Sigmoid colon (tissue), 7 donors: ENCODE data around the gene TTLL11. TPM values are rescaled to one million over a fixed set of nuclear protein-coding genes. Genes with fewer than 3 reads are reported as not detected.

ENCODE experiments used
- DNase-seq: peaks from one replicate; pipeline ENCODE4 v3.0.0-alpha.2; 2019
- H3K27ac ChIP-seq, 4 donors: fragments of 200-600 bp; sonication (generic); one replicate each; pipeline ENCODE4 v1.5.1; 2016 to 2019; ENCODE audit warnings: mild to moderate bottlenecking in 1 of 4
- H3K27me3 ChIP-seq, 3 donors: fragments of 200-600 bp; sonication (generic); one replicate each; pipeline ENCODE4 v1.5.1; 2019; ENCODE audit warnings: mild to moderate bottlenecking in 1 of 3
- H3K36me3 ChIP-seq, 4 donors: fragments of 200-600 bp; sonication (generic); one replicate each; pipeline ENCODE4 v1.5.1; 2016 to 2019
- H3K4me1 ChIP-seq, 4 donors: fragments of 200-600 bp; sonication (generic); one replicate each; pipeline ENCODE4 v1.5.1; 2017 to 2019
- H3K4me3 ChIP-seq, 4 donors: fragments of 200-600 bp; sonication (generic); one replicate each; pipeline ENCODE4 v1.5.1; 2017 to 2019; ENCODE audit warnings: mild to moderate bottlenecking in 2 of 4, moderate library complexity in 1 of 4
- H3K9me3 ChIP-seq, 4 donors: fragments of 200-600 bp in 3 of 4; sonication (generic) in 3 of 4; one replicate each; pipeline versions ENCODE4 v1.5.1 to v1.6.1; 2013 to 2019
- CTCF ChIP-seq, 4 experiments: fragments of 450-650 bp in 3 of 4; fragments of 200-600 bp in 1 of 4; IDR thresholded peaks; one replicate each; pipeline ENCODE4 v1.5.1; 2016 to 2019; ENCODE audit warnings: antibody characterized with exemption in 4 of 4, mild to moderate bottlenecking in 3 of 4, moderate library complexity in 2 of 4
- EP300 ChIP-seq, 4 donors: sonication (generic); formaldehyde crosslinking; IDR thresholded peaks; one replicate each; pipeline ENCODE4 v1.6.1; 2017; ENCODE audit warnings: antibody characterized with exemption in 4 of 4
- POLR2A ChIP-seq, 2 donors: fragments of 450-650 bp; IDR thresholded peaks; one replicate each; pipeline ENCODE4 v1.6.1; 2016; ENCODE audit warnings: antibody characterized with exemption in 2 of 2, mild to moderate bottlenecking in 2 of 2, moderate library complexity in 2 of 2
- POLR2AphosphoS5 ChIP-seq, 4 donors: sonication (generic); formaldehyde crosslinking; IDR thresholded peaks; one replicate each; pipeline ENCODE4 v1.6.1; 2017; ENCODE audit warnings: antibody characterized with exemption in 4 of 4
- WGBS, 2 donors: extraction: QIAGEN DNeasy Blood & Tissue Kit; methylation state at CpG; one replicate each; pipeline ENCODE4 v1.1.7; 2013; 5-methylcytosine and 5-hydroxymethylcytosine counted together
- intact Hi-C: fragments of 100-400 bp; cut with DNase I; formaldehyde crosslinking; loops from one replicate; pipeline ENCODE4 v1.15.1; 2023
- polyA plus RNA-seq, 3 donors: library from polyadenylated mRNA; stranded (reverse); fragments of 200-250 nt; gene quantifications; one replicate each; pipeline ENCODE4 v1.2.3, GENCODE V29; 2013
- total RNA-seq, 4 donors: library from RNA; depleted of rRNA; stranded (reverse); fragments of >200 nt; gene quantifications; one replicate each; pipeline ENCODE4 v1.1.0, GENCODE V29; 2016
- donor health status: healthy with polysubstance abuse.
- donor health status: Bipolar disorder and iron deficiency.
- donor health status: healthy.

Gene TTLL11
- total and polyA plus RNA-seq, 7 donors, result 4.2 to 40.7 (median 27.6) TPM

- Histone ChIP-seq H3K4me3 (no peak overlapping the region), H3K36me3 (peaks cover 0 to 21% (median 0%) of the 10 kb centered on the region in 4 donors), H3K27ac (no peak overlapping the region), H3K9me3 (no peaks in the 10 kb centered on the region), H3K4me1 (peaks cover 0 to 12% (median 3%) of the 10 kb centered on the region in 4 donors), H3K27me3 (no peaks in the 10 kb centered on the region)
- no peak for DNase-seq
- intact Hi-C loops, result no loop called here
- TF ChIP-seq EP300 (IDR thresholded peaks at IDR 0.05) (no peak), POLR2A (IDR thresholded peaks at IDR 0.05) (no peak), POLR2AphosphoS5 (IDR thresholded peaks at IDR 0.05) (no peak), CTCF (IDR thresholded peaks at IDR 0.05) (no peak)
- WGBS, 2 donors, result 85 to 87% methylated on average over 8 of the region's 8 CpGs
These were observed 234.3 kb downstream of the TTLL11 start for GRCh38 chr9:121858788-121859187.

DNA sequence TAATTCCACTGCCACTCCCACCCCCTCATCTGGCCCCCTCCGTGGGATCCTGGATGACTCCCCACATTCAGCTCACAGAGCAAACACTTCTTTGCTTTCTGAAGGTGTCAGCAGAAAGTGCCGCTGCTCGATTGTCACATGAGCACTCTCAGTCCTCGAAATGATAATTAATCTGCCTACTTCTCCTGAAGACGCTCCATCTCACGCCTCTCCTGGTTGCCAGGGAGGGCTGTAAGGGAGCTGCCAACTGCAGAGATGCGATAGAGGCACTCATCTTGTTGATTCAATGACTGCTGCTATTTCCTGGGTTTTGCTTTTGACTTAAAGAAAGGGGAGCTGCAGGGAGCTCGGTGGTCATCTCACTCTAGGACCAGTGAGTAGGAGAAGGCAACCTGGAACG lies 235.2 kb downstream of the TTLL11 start:
- no peak for DNase-seq
- peaks cover 0 to 12% (median 3%) of the 10 kb centered on the region in 4 donors for H3K4me1 ChIP-seq
- intact Hi-C loops, result no loop called here
- H3K9me3 ChIP-seq, result no peaks in the 10 kb centered on the region
- peaks cover 0 to 21% (median 0%) of the 10 kb centered on the region in 4 donors for H3K36me3 ChIP-seq
- H3K4me3 ChIP-seq, result no peak overlapping the region
- no peak overlapping the region for H3K27ac ChIP-seq
- H3K27me3 ChIP-seq, result no peaks in the 10 kb centered on the region
- TF ChIP-seq EP300 (IDR thresholded peaks at IDR 0.05) (no peak), POLR2AphosphoS5 (IDR thresholded peaks at IDR 0.05) (no peak), POLR2A (IDR thresholded peaks at IDR 0.05) (no peak), CTCF (IDR thresholded peaks at IDR 0.05) (no peak)
- 86 to 90% methylated on average over 9 of the region's 9 CpGs for WGBS, 2 donors

DNA sequence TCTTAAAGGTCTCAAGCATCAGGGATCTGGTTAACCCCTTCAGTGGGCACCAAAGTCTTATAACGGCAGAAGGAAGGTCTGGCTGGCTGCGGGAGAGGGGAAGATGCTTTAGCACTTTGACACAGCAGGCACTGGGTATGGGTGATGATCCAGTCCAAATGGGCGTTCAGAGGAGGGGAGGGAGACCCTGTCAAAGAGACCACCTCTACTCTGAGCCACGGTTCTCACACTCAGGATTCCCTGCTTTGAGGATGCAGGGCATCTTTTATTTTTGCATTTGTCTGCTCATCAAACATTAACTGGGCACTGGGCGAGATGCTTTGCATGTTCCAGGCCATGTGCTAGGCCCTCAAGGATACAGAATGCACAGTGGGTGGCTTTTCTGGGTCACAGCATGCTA lies 237.6 kb downstream of the TTLL11 start:
- no peak for TF ChIP-seq CTCF (IDR thresholded peaks at IDR 0.05)
- TF ChIP-seq POLR2A (IDR thresholded peaks at IDR 0.05), result no peak
- no peak for TF ChIP-seq EP300 (IDR thresholded peaks at IDR 0.05)
- TF ChIP-seq POLR2AphosphoS5 (IDR thresholded peaks at IDR 0.05), result no peak
- 79 to 81% methylated on average over 5 of the region's 5 CpGs for WGBS, 2 donors
- DNase-seq, result peak; percentile 42
- Histone ChIP-seq H3K4me1 (no peaks in the 10 kb centered on the region), H3K27ac (no peak overlapping the region), H3K36me3 (peaks cover 0 to 21% (median 0%) of the 10 kb centered on the region in 4 donors), H3K27me3 (no peaks in the 10 kb centered on the region), H3K9me3 (no peaks in the 10 kb centered on the region), H3K4me3 (no peak overlapping the region)
- intact Hi-C loops, result no loop called here

GRCh38 chr9:121853617-121854395 lies 239.3 kb downstream of the TTLL11 start:
- no peaks in the 10 kb centered on the region for H3K27me3 ChIP-seq

More at GRCh38 chr9:121853617-121854395, 239.3 kb downstream of the TTLL11 start:
- no peak for DNase-seq
- Histone ChIP-seq H3K4me1 (no peaks in the 10 kb centered on the region), H3K4me3 (no peak overlapping the region), H3K9me3 (no peaks in the 10 kb centered on the region), H3K36me3 (peaks cover 0 to 4% (median 0%) of the 10 kb centered on the region in 4 donors), H3K27ac (peak overlapping the region in 1 of 4 donors; percentile 10)
- WGBS, 2 donors, result 93 to 94% methylated on average over 11 of the region's 11 CpGs
- TF ChIP-seq POLR2AphosphoS5 (IDR thresholded peaks at IDR 0.05) (no peak), EP300 (IDR thresholded peaks at IDR 0.05) (no peak), POLR2A (IDR thresholded peaks at IDR 0.05) (no peak), CTCF (IDR thresholded peaks at IDR 0.05) (no peak)
- intact Hi-C loops, result no loop called here
